H1 (cell line): ENCODE measurements around the gene DOCK1.

ENCODE experiments used
- ATF2 ChIP-seq: IDR thresholded peaks from 2 replicates; pipeline ENCODE4 v1.6.1; 2012; ENCODE audit warnings: low read length, inconsistent platforms
- CTCF ChIP-seq, 3 experiments: IDR thresholded peaks; 1 replicate in 2 of 3; 2 replicates in 1 of 3; pipeline versions ENCODE4 v1.5.1 to v1.6.1; 2011; ENCODE audit warnings: low read length in 3 of 3, mild to moderate bottlenecking in 3 of 3, inconsistent platforms in 2 of 3, low read depth in 1 of 3, moderate library complexity in 1 of 3; ENCODE audit not compliant: insufficient read depth in 1 of 3; ENCODE audit errors: control extremely low read depth in 1 of 3
- EP300 ChIP-seq, 2 experiments: IDR thresholded peaks; 1 replicate in 1 of 2; 2 replicates in 1 of 2; pipeline ENCODE4 v1.6.1; 2011 to 2012; ENCODE audit warnings: low read depth in 2 of 2, low read length in 2 of 2, mild to moderate bottlenecking in 2 of 2, borderline replicate concordance in 1 of 2, inconsistent platforms in 1 of 2, moderate library complexity in 1 of 2
- HDAC2 ChIP-seq, 2 experiments: fragments of 300-600 bp in 1 of 2; sonication (generic) in 1 of 2; IDR thresholded peaks; 2 replicates each; pipeline ENCODE4 v1.6.1; 2011 to 2012; ENCODE audit warnings: low read depth in 2 of 2, low read length in 2 of 2, mild to moderate bottlenecking in 2 of 2, moderate library complexity in 2 of 2, borderline replicate concordance in 1 of 2, inconsistent platforms in 1 of 2
- RNF2 ChIP-seq: fragments of 200-900, 300-1000 bp; sonication (generic); IDR thresholded peaks from 2 replicates; pipeline ENCODE4 v1.7.1; 2016; ENCODE audit warnings: borderline replicate concordance, low read depth, mild to moderate bottlenecking, antibody characterized with exemption, low read length; ENCODE audit not compliant: poor library complexity, severe bottlenecking; ENCODE audit errors: missing control alignments

- TF ChIP-seq RNF2, result no peak
- no peak for TF ChIP-seq EP300 (IDR thresholded peaks at IDR 0.05; ENCODE audit: borderline replicate concordance in 1 of 2, low read depth in 2 of 2, low read length in 2 of 2)
- TF ChIP-seq ATF2, result no peak
- TF ChIP-seq HDAC2 (IDR thresholded peaks at IDR 0.05; ENCODE audit: borderline replicate concordance in 1 of 2, low read depth in 2 of 2, low read length in 2 of 2), result no peak
- TF ChIP-seq CTCF (IDR thresholded peaks at IDR 0.05; ENCODE audit: control extremely low read depth in 1 of 3, insufficient read depth in 1 of 3, low read depth in 1 of 3, low read length in 3 of 3), result no peak
These were observed 548.5 kb downstream of the DOCK1 start for GRCh38 chr10:127453706-127454105.
